ENCODE results near the gene ITPRIPL2.

The ITPRIPL2 gene

GRCh38 chr16:19093631-19094541, 19.9 kb upstream of the ITPRIPL2 start:
- in situ Hi-C loops (cut with HindIII; ENCODE audit: low sequenced_read_pairs) = no loop called here

GRCh38 chr16:19094542-19095365, 19.0 kb upstream of the ITPRIPL2 start:
- in situ Hi-C loops (cut with HindIII; ENCODE audit: low sequenced_read_pairs) = loop anchor here (5.0 kb wide), 1 partner anchor 88 kb away; no protein-coding TSS in a partner anchor

GRCh38 chr16:19095654-19096053, 18.1 kb upstream of the ITPRIPL2 start:
- in situ Hi-C loops (cut with HindIII; ENCODE audit: low sequenced_read_pairs) = loop anchor here (5.0 kb wide), 1 partner anchor 87 kb away; no protein-coding TSS in a partner anchor

- in situ Hi-C loops (cut with HindIII; ENCODE audit: low sequenced_read_pairs) = loop anchor here (5.0 kb wide), 1 partner anchor 84 kb away; no protein-coding TSS in a partner anchor
Measured at GRCh38 chr16:19098173-19098572, 15.6 kb upstream of the ITPRIPL2 start.

- in situ Hi-C loops (cut with HindIII; ENCODE audit: low sequenced_read_pairs) = no loop called here
Measured at GRCh38 chr16:19102187-19102872, 11.4 kb upstream of the ITPRIPL2 start.

DNA sequence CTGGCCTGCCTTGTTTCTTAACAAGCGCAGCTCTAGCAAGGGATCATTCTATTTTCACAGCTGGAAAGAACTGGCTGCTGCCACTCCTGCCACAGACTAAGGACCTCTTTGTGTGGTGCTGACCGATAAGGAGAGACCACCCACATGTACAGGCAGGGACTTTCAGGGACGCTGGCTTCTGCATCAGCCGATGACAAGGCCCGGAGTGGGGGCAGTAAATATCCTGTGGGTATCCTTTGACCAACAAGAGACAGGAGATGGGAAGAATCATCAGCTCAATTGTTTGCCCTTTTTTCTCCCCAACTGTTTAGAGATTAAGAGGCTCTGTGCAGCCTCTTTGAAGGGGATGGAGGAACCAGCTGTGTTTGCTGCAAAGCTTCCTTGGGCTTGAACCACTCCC, 9.2 kb upstream of the ITPRIPL2 start:
- in situ Hi-C loops (cut with HindIII; ENCODE audit: low sequenced_read_pairs) = no loop called here

GRCh38 chr16:19105131-19105530, 8.6 kb upstream of the ITPRIPL2 start:
- in situ Hi-C loops (cut with HindIII; ENCODE audit: low sequenced_read_pairs) = no loop called here

DNA sequence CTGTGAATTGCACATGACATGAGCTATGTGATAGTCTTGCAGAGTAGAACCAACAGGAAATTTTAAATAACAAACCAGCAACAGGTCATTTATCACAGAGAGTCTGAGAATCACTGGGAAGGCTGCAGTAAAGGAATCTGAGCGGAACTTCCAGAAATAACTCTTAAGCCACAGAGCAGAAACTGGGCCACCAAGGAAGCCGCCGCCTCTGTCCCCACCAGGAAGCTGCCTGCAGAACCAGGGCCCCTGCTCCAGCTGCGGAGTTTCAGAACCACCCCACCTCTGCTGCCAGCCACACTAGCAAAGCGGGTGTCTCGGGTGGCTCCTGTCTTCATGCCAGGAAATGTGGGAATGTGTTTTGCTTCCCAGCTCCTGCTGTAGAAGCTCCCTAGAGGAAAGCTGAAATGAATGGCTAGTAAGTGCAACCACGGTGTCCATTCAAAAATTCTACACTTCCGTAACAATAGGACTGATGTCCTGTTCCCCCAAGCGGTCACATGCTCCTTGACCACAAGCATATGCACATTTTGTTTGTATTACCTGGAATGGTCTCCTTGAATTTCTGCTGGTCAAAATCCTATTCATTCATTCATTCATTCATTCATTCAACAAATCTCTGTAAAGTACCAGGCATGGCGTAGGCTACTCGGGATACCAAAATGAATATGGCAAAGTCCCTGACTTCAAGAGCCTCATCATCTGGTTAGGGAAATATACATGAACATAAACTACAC, 7.7 kb upstream of the ITPRIPL2 start:
- in situ Hi-C loops (cut with HindIII; ENCODE audit: low sequenced_read_pairs) = no loop called here

- in situ Hi-C loops (cut with HindIII; ENCODE audit: low sequenced_read_pairs) = no loop called here
Measured at GRCh38 chr16:19106625-19107020, 7.1 kb upstream of the ITPRIPL2 start.

DNA sequence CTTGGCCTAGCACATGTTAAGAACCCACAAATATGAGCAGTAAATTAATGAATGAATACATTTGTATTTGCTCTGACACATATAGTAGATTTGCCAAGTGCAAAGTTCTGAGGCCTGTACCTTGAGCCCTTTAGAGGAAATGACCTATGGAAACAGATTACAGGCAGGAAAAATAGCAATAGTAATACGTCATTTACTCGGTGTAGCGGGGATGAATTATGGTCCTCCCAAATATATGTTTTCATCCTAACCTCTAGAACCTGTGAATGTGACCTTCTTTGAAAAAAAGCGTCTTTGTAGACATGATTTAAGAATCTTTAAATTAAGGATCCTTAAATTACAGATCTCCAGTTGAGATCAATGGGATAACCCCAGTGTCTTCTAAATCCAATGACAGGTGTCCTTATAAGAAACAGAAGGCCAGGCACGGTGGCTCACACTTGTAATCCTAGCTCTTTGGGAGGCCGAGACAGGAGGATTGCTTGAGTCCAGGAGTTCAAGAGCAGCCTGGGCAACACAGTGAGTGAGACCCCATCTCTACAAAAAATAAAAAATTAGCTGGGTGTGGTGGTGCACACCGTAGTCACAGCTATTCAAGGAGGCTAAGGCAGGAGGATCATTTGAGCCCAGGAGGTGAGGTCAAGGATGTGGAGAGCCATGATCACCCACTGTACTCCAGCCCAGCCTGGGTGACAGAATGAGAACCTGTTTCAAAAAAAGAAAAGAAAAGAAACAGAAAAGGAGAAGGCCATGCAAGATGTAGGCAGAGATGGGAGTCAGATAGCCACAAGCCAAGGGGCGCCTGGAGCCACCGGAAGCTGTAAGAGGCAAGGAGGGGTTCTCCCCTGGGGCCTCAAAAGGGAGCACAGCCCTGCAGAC, 5.1 kb upstream of the ITPRIPL2 start:
- in situ Hi-C loops (cut with HindIII; ENCODE audit: low sequenced_read_pairs) = no loop called here

GRCh38 chr16:19109288-19109664, 4.5 kb upstream of the ITPRIPL2 start:
- in situ Hi-C loops (cut with HindIII; ENCODE audit: low sequenced_read_pairs) = no loop called here

- in situ Hi-C loops (cut with HindIII; ENCODE audit: low sequenced_read_pairs) = no loop called here
Measured at GRCh38 chr16:19110537-19111360, 3.0 kb upstream of the ITPRIPL2 start.

DNA sequence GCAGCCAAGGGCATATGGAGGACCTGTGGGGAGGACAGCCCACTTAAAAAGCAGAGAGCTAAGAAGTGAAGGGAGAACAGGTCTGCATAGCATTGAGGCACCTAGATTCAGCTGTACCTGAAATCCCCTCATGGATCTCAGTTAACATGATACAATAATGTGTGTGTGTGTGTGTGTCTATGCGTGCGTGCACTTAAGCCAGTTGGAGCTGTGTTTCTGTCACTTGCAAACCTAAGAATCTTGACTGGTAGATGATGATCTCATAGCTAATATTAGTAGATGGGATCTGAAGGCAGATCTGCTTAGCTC, 1.7 kb upstream of the ITPRIPL2 start:
- in situ Hi-C loops (cut with HindIII; ENCODE audit: low sequenced_read_pairs) = no loop called here

DNA sequence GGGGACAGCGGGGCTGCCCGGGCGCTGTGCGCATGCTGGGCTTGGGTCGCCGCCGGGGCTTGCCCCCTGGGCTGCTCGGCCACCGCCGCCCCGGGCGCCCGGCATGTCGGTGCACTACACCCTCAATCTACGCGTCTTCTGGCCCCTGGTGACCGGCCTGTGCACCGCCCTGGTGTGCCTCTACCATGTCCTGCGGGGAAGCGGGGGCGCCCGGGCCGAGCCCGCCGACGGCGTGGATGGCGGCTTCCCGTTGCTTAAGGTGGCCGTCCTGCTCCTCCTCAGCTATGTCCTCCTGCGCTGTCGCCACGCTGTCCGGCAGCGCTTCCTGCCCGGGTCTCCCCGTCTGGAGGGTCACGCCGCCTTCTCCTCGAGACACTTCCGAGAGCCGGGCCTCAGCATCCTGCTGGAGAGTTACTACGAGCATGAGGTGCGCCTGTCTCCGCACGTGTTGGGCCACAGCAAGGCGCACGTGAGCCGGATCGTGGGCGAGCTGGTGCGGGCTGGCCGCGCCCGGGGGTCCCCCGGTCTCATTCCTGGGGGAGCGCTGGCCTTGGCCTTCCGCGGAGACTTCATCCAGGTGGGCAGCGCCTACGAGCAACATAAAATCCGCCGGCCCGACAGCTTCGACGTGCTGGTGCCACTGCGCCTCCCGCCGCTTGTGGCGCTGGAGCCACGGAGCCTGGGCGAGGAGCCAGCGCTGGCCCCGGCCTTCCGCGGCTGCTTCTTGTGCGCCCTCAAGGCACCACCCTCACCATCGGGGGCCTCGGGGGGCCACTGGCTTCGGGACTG, 789 bp downstream of the ITPRIPL2 start:
- in situ Hi-C loops (cut with HindIII; ENCODE audit: low sequenced_read_pairs) = no loop called here

GRCh38 chr16:19115148-19116021, 1.6 kb downstream of the ITPRIPL2 start:
- in situ Hi-C loops (cut with HindIII; ENCODE audit: low sequenced_read_pairs) = no loop called here

GRCh38 chr16:19116711-19117449, 3.1 kb downstream of the ITPRIPL2 start:
- in situ Hi-C loops (cut with HindIII; ENCODE audit: low sequenced_read_pairs) = no loop called here

Data from DLD1 (cell line).